Brain microvascular endothelial cell (primary cell): Measurements from ENCODE around the gene SLC1A7.

Source experiments
- DNase-seq: peaks from one replicate; pipeline ENCODE4 v3.0.0-alpha.2; 2020
- H3K27ac ChIP-seq: fragments of 250-450 bp; sonication (Bioruptor Pico); 2 replicates; pipeline ENCODE4 v1.5.1; 2020; ENCODE audit warnings: mild to moderate bottlenecking, moderate library complexity
- H3K27me3 ChIP-seq: fragments of 250-450 bp; sonication (Bioruptor Pico); replicated peaks from 2 replicates; pipeline ENCODE4 v1.5.1; 2020; ENCODE audit warnings: mild to moderate bottlenecking
- H3K36me3 ChIP-seq: fragments of 250-450 bp; sonication (Bioruptor Pico); replicated peaks from 2 replicates; pipeline ENCODE4 v1.5.1; 2020; ENCODE audit warnings: mild to moderate bottlenecking
- H3K4me3 ChIP-seq: 2 replicates; pipeline ENCODE4 v1.5.1; 2011; ENCODE audit warnings: low read depth, mild to moderate bottlenecking, control low read depth, low read length, moderate library complexity
- in situ Hi-C: cut with HindIII; loops from 2 replicates; pipeline ENCODE4 v1.10.0; 2017; ENCODE audit warnings: low sequenced_read_pairs, low pct_ligation_motif_present
- TF ChIP-seq, protein P1 (sequence below): IDR thresholded peaks from 2 replicates; pipeline ENCODE4 v1.5.1; 2011; ENCODE audit warnings: low read depth, mild to moderate bottlenecking, moderate library complexity, low read length, control low read depth, inconsistent platforms; ENCODE audit errors: missing control alignments

SLC1A7 gene

DNA sequence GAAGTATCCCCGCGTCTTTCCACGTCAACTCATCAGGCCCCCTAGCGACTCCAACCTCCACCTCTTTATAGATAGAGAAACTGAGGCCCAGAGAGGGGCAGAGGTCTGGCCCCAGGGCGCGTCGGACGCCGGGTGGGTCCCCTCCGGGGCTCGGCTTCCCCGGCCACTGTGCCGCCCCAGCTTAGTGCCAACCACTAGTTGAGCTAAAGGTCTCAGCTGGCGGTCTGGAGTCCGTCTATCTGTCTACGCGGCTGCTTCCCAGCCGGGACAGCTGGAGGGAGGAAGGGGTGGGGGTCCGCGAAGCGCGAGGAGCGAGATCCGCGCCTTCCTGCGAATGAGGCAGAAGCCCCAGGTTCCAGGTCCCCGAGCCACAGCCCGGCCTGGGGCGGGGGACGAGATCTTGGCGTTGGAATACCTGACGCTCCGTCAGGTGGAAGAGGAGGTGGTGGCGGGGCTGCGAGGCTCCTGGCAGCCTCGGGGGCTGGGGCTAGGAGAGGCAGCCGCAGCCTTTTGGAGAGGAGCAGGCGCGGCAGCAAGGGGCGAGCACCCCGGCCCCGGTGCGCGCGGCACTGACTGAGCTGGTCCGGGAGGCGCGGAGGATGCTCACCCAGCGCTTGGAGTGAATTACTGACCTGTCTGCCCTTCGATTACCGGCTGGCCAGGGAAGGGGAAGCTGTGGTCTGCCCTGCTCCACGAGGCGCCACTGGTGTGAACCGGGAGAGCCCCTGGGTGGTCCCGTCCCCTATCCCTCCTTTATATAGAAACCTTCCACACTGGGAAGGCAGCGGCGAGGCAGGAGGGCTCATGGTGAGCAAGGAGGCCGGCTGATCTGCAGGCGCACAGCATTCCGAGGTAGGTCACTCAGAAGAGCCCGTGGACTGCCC is 79.5 kb downstream of the SLC1A7 start:
- TF ChIP-seq, protein P1, sequence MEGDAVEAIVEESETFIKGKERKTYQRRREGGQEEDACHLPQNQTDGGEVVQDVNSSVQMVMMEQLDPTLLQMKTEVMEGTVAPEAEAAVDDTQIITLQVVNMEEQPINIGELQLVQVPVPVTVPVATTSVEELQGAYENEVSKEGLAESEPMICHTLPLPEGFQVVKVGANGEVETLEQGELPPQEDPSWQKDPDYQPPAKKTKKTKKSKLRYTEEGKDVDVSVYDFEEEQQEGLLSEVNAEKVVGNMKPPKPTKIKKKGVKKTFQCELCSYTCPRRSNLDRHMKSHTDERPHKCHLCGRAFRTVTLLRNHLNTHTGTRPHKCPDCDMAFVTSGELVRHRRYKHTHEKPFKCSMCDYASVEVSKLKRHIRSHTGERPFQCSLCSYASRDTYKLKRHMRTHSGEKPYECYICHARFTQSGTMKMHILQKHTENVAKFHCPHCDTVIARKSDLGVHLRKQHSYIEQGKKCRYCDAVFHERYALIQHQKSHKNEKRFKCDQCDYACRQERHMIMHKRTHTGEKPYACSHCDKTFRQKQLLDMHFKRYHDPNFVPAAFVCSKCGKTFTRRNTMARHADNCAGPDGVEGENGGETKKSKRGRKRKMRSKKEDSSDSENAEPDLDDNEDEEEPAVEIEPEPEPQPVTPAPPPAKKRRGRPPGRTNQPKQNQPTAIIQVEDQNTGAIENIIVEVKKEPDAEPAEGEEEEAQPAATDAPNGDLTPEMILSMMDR: peak; percentile 24
- DNase-seq: no peak
- in situ Hi-C loops: no loop called here
- H3K36me3 ChIP-seq: no peaks in the 10 kb centered on the region
- H3K27ac ChIP-seq: no peak overlapping the region
- H3K4me3 ChIP-seq: peak overlapping the region; percentile 51
- peaks cover 11% of the 10 kb centered on the region for H3K27me3 ChIP-seq

DNA sequence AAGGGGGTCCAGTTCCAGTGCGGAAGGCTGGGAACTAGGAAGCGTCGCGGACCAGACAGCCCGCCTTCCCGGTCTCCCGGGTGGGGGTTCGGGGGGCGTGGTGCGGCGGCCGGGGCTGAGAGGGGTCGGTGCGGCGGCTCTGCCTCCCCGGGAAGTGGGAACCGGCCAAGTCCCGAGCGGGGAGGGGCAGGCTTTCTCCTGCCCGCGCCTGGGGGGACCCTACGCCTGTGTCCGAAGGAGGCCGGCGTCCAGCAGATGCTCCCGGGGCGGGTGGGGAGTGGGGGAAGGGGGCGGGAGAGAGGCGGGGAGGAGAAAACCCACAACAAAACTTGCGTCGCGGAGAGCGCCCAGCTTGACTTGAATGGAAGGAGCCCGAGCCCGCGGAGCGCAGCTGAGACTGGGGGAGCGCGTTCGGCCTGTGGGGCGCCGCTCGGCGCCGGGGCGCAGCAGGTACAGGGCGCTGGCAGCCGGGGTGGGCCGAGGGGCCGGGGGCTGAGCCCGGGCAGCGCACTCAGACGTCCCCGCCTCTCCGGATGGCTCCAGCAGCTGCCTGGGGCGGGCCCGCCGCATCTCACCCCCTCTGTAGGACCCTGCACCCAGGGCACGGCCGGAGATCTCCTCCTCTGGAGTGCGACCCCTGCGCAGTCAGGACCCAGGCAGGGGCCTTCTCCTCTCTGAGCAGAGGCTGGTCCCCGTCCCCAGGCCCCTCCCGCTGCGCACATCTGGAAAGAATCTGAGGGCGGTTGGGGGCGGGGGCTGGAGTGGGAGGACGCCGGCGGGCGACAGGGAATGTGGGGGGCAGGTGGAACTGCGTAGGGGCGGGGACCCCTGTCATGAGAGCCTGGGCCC is 80.4 kb downstream of the SLC1A7 start, which contains the start of gene PODN:
PODN (plus strand) TSS at position 355 of the 849 bp plus-strand sequence. CDS start 7,643 bp downstream, outside the sequence.
- in situ Hi-C loops: no loop called here
- H3K36me3 ChIP-seq: no peaks in the 10 kb centered on the region
- H3K27ac ChIP-seq: no peak within 1 kb of the TSS
- TF ChIP-seq, protein P1: no peak
- H3K27me3 ChIP-seq: peaks cover 11% of the 10 kb centered on the region
- peak within 1 kb of the TSS; percentile 51 for H3K4me3 ChIP-seq
- DNase-seq: no peak

DNA sequence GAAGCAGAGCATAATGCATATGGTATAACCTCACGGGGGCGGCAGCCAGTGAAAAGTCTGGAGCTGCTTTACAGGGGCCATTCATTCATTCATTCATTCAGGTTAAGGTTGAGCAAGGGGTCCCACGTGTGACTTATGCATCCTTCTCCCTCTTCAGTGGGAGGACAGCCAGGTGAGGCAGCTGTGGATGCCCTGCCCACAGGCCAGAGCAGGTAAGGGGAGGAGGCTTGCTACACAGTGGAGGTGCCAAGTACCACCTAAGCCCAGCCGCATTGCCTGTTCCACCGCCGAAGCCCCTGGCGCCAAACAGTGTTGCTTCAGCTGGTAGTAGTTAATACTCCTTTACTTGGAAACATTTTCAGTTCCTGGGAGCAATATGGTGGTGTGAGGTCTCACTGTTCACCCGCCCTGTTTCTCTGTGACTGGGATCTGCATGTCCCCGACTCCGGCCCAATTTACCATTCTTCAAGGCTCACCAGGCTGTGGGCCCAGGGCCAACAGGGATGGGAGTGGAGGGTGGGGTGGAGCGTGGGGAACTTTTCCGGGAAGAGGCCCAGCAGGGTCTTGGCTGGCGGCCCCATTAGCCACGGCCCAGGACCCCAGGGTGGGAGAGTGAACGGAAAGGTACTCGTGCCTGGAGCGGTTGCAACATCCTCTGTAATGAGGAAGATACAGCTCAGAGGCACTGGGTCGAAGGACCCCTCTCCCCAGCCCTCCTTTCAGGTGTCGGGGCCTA is 81.1 kb downstream of the SLC1A7 start:
- no peaks in the 10 kb centered on the region for H3K36me3 ChIP-seq
- TF ChIP-seq, protein P1: no peak
- in situ Hi-C loops: no loop called here
- no peak for DNase-seq
- H3K27ac ChIP-seq: no peak overlapping the region
- peaks cover 11% of the 10 kb centered on the region for H3K27me3 ChIP-seq
- H3K4me3 ChIP-seq: peak overlapping the region; percentile 51

DNA sequence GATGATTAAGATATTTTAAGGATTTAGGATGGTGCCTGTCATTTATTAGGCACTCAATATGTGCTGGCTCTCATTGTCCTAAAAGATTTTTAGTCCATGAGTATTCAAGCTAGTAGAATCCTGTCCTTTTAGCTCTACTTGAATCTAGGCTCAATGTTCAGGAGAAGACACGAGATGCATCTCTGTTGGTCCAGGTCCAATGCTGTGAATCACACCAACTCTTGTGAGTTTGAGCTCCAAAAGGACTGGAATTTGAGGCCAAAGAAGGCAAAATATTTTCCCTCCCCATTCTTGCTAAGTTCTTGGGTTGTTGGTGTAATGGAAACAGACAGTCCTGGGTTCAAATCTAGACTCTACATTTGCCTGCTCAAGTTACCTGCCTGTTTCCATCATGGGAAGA is 81.9 kb downstream of the SLC1A7 start:
- Histone ChIP-seq H3K4me3 (no peak overlapping the region), H3K27me3 (peaks cover 11% of the 10 kb centered on the region), H3K27ac (no peak overlapping the region), H3K36me3 (no peaks in the 10 kb centered on the region)
- TF ChIP-seq, protein P1: no peak
- in situ Hi-C loops: no loop called here
- peak; percentile 33 for DNase-seq

DNA sequence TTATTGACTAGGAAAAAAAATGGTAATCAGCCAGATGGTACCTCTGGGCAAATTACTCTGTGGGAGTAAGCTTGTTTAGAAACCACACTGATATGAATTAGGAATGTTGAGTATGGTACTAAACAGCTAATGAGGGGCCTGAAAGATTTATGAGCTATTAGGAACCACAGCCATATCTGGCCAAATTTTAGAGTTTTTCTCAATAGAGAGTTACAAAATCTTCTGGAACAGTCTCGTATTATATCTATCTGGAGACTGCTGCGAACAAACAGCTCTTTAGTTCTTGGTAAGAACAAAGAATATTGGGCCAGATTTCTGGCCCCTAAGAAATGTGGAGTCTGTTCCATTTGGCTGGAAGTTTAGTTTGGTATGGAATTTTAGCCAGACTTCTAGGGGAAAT is 85.3 kb downstream of the SLC1A7 start:
- Histone ChIP-seq H3K27me3 (peaks cover 3% of the 10 kb centered on the region), H3K4me3 (no peak overlapping the region), H3K36me3 (no peaks in the 10 kb centered on the region), H3K27ac (no peak overlapping the region)
- TF ChIP-seq, protein P1: no peak
- in situ Hi-C loops: no loop called here
- DNase-seq: no peak
